IPS-20b (cell line): ENCODE results near the gene PHF2.

Experiments used
- H3K27ac ChIP-seq: one replicate; pipeline ENCODE4 v1.5.1; 2013; ENCODE audit warnings: low read length
- H3K27me3 ChIP-seq: 2 replicates; pipeline ENCODE4 v1.6.1; 2013; ENCODE audit warnings: mild to moderate bottlenecking, low read length, inconsistent platforms; ENCODE audit not compliant: insufficient read depth
- H3K36me3 ChIP-seq: 2 replicates; pipeline ENCODE4 v1.6.1; 2013; ENCODE audit warnings: low read depth, mild to moderate bottlenecking, inconsistent platforms, low read length, moderate library complexity; ENCODE audit not compliant: insufficient read depth
- H3K4me1 ChIP-seq: 2 replicates; pipeline ENCODE4 v1.6.1; 2013; ENCODE audit warnings: mild to moderate bottlenecking, control low read depth, inconsistent platforms, low read length, moderate library complexity; ENCODE audit not compliant: insufficient read depth
- H3K4me3 ChIP-seq: 2 replicates; pipeline ENCODE4 v1.5.1; 2013; ENCODE audit warnings: mild to moderate bottlenecking, low read length, inconsistent platforms
- H3K9ac ChIP-seq: 2 replicates; pipeline ENCODE4 v1.6.1; 2013; ENCODE audit warnings: low read depth, mild to moderate bottlenecking, inconsistent platforms, low read length, moderate library complexity
- H3K9me3 ChIP-seq: 2 replicates; pipeline ENCODE4 v1.6.1; 2013; ENCODE audit warnings: mild to moderate bottlenecking, low read depth, low read length, inconsistent platforms; ENCODE audit not compliant: insufficient read depth

Gene PHF2

GRCh38 chr9:93597871-93598646 lies 21.7 kb downstream of the PHF2 start:
- Histone ChIP-seq H3K36me3 (no peaks in the 10 kb centered on the region), H3K27ac (no peak overlapping the region), H3K4me3 (no peak overlapping the region), H3K4me1 (peaks cover 38% of the 10 kb centered on the region), H3K9me3 (no peaks in the 10 kb centered on the region), H3K27me3 (no peaks in the 10 kb centered on the region), H3K9ac (no peak overlapping the region)

- H3K27ac ChIP-seq = no peak overlapping the region
- H3K4me3 ChIP-seq = no peak overlapping the region
- no peaks in the 10 kb centered on the region for H3K9me3 ChIP-seq
- no peaks in the 10 kb centered on the region for H3K36me3 ChIP-seq
- no peaks in the 10 kb centered on the region for H3K27me3 ChIP-seq
- H3K4me1 ChIP-seq = peaks cover 38% of the 10 kb centered on the region
- H3K9ac ChIP-seq = 0 out of 2 replicates have a peak overlapping the region, but pooled peaks have one; percentile 11
Measured at GRCh38 chr9:93598647-93599241, 22.4 kb downstream of the PHF2 start.

GRCh38 chr9:93599571-93600403 lies 23.4 kb downstream of the PHF2 start:
- H3K36me3 ChIP-seq = no peaks in the 10 kb centered on the region
- H3K4me1 ChIP-seq = peaks cover 36% of the 10 kb centered on the region
- no peaks in the 10 kb centered on the region for H3K9me3 ChIP-seq
- no peaks in the 10 kb centered on the region for H3K27me3 ChIP-seq
- H3K9ac ChIP-seq = peak overlapping the region; percentile 19; the same call in 1 of the 2 replicates
- H3K27ac ChIP-seq = peak overlapping the region; percentile 11
- H3K4me3 ChIP-seq = no peak overlapping the region

GRCh38 chr9:93600504-93600903 lies 24.1 kb downstream of the PHF2 start:
- Histone ChIP-seq H3K36me3 (no peaks in the 10 kb centered on the region), H3K9me3 (no peaks in the 10 kb centered on the region), H3K27ac (peak overlapping the region; percentile 11), H3K27me3 (no peaks in the 10 kb centered on the region), H3K4me1 (peaks cover 36% of the 10 kb centered on the region), H3K4me3 (no peak overlapping the region), H3K9ac (peak overlapping the region; percentile 19; the same call in 1 of the 2 replicates)

- H3K27me3 ChIP-seq = no peaks in the 10 kb centered on the region
Measured at GRCh38 chr9:93601063-93601462, 24.7 kb downstream of the PHF2 start.

GRCh38 chr9:93601666-93602065 lies 25.3 kb downstream of the PHF2 start:
- Histone ChIP-seq H3K4me1 (peaks cover 36% of the 10 kb centered on the region), H3K27ac (no peak overlapping the region), H3K27me3 (no peaks in the 10 kb centered on the region), H3K36me3 (no peaks in the 10 kb centered on the region), H3K9me3 (no peaks in the 10 kb centered on the region), H3K9ac (no peak overlapping the region), H3K4me3 (no peak overlapping the region)

More at GRCh38 chr9:93601063-93601462, 24.7 kb downstream of the PHF2 start:
- Histone ChIP-seq H3K4me1 (peaks cover 36% of the 10 kb centered on the region), H3K9ac (no peak overlapping the region), H3K36me3 (no peaks in the 10 kb centered on the region), H3K27ac (no peak overlapping the region), H3K4me3 (no peak overlapping the region), H3K9me3 (no peaks in the 10 kb centered on the region)

GRCh38 chr9:93603011-93603410 lies 26.6 kb downstream of the PHF2 start:
- Histone ChIP-seq H3K27me3 (no peaks in the 10 kb centered on the region), H3K4me3 (no peak overlapping the region), H3K9ac (no peak overlapping the region), H3K9me3 (no peaks in the 10 kb centered on the region), H3K4me1 (peaks cover 32% of the 10 kb centered on the region), H3K36me3 (no peaks in the 10 kb centered on the region), H3K27ac (no peak overlapping the region)

- no peak overlapping the region for H3K27ac ChIP-seq
- no peaks in the 10 kb centered on the region for H3K27me3 ChIP-seq
- no peak overlapping the region for H3K4me3 ChIP-seq
- H3K9me3 ChIP-seq = no peaks in the 10 kb centered on the region
- no peaks in the 10 kb centered on the region for H3K36me3 ChIP-seq
- no peak overlapping the region for H3K9ac ChIP-seq
- H3K4me1 ChIP-seq = peaks cover 29% of the 10 kb centered on the region
Measured at GRCh38 chr9:93603906-93604326, 27.5 kb downstream of the PHF2 start.

GRCh38 chr9:93606187-93606586 lies 29.8 kb downstream of the PHF2 start:
- H3K9me3 ChIP-seq = no peaks in the 10 kb centered on the region
- no peak overlapping the region for H3K27ac ChIP-seq
- no peaks in the 10 kb centered on the region for H3K27me3 ChIP-seq
- no peak overlapping the region for H3K4me3 ChIP-seq
- H3K36me3 ChIP-seq = no peaks in the 10 kb centered on the region
- H3K4me1 ChIP-seq = peaks cover 8% of the 10 kb centered on the region; the same call in 1 of the 2 replicates
- H3K9ac ChIP-seq = no peak overlapping the region

GRCh38 chr9:93610206-93610605 lies 33.8 kb downstream of the PHF2 start:
- Histone ChIP-seq H3K27ac (no peak overlapping the region), H3K4me3 (no peak overlapping the region), H3K9ac (no peak overlapping the region), H3K27me3 (no peaks in the 10 kb centered on the region), H3K9me3 (no peaks in the 10 kb centered on the region), H3K36me3 (no peaks in the 10 kb centered on the region), H3K4me1 (no peaks in the 10 kb centered on the region)

GRCh38 chr9:93612052-93612795 lies 35.8 kb downstream of the PHF2 start:
- H3K9me3 ChIP-seq = no peaks in the 10 kb centered on the region
- H3K4me3 ChIP-seq = no peak overlapping the region
- H3K36me3 ChIP-seq = no peaks in the 10 kb centered on the region
- no peak overlapping the region for H3K27ac ChIP-seq
- no peak overlapping the region for H3K9ac ChIP-seq
- H3K27me3 ChIP-seq = no peaks in the 10 kb centered on the region
- no peaks in the 10 kb centered on the region; the same call in 1 of the 2 replicates for H3K4me1 ChIP-seq
